Hindlimb muscle (tissue), 1 donor: ENCODE measurements around the gene CHRNA9. TPM values are rescaled to one million over a fixed set of nuclear protein-coding genes. Genes with fewer than 3 reads are reported as not detected.
"Not testable (repeated sequence)": the region's sequence is repeated elsewhere in the genome, so short reads cannot be mapped to it uniquely, and the experiment has no call there.

Experiments
- DNase-seq: peaks from one replicate; pipeline ENCODE4 v3.0.0-alpha.2; 2013
- polyA plus RNA-seq: library from polyadenylated mRNA; unstranded; fragments of 120-200 nt; gene quantifications from one replicate; pipeline ENCODE4 v1.2.1, GENCODE V29; 2013; ENCODE audit not compliant: insufficient read length

CHRNA9 gene
- polyA plus RNA-seq, 1 donor = 0.09 TPM

GRCh38 chr4:40392241-40392640, 57.1 kb downstream of the CHRNA9 start:
- not testable (repeated sequence) for DNase-seq

- no peak for DNase-seq
Observed at GRCh38 chr4:40394236-40394635, 59.1 kb downstream of the CHRNA9 start.

- DNase-seq = no peak
Observed at GRCh38 chr4:40395166-40395900, 60.2 kb downstream of the CHRNA9 start.

- peak; percentile 6 for DNase-seq
Observed at GRCh38 chr4:40395908-40396793, 61.0 kb downstream of the CHRNA9 start.

GRCh38 chr4:40399578-40399977, 64.4 kb downstream of the CHRNA9 start:
- DNase-seq = no peak

GRCh38 chr4:40401096-40401495, 66.0 kb downstream of the CHRNA9 start:
- no peak for DNase-seq

- DNase-seq = peak; percentile 16
Observed at GRCh38 chr4:40401631-40402030, 66.5 kb downstream of the CHRNA9 start.

GRCh38 chr4:40402556-40402955, 67.4 kb downstream of the CHRNA9 start:
- DNase-seq = no peak

GRCh38 chr4:40403081-40403480, 67.9 kb downstream of the CHRNA9 start:
- DNase-seq = no peak

Other genes with a start within 250 kb of the CHRNA9 start
- gene RHOH, start 138.3 kb upstream of the CHRNA9 start, polyA plus RNA-seq = 0.13 TPM